ENCODE measurements around the gene ITGA8. TPM values are rescaled to one million over a fixed set of nuclear protein-coding genes. Genes with fewer than 3 reads are reported as not detected.

Gene ITGA8
- total RNA-seq, 1 experiment from 2014 or later, result not detected

- no peaks in the 10 kb centered on the region for H3K36me3 ChIP-seq (ENCODE audit: insufficient read depth, low read length, poor library complexity, severe bottlenecking)
- H3K9me3 ChIP-seq (ENCODE audit: low read depth, low read length, poor library complexity, severe bottlenecking), result no peaks in the 10 kb centered on the region
- BruUV-seq (replicated peaks), result no TSS peak
- H3K4me1 ChIP-seq (ENCODE audit: insufficient read depth, low read length, poor library complexity, severe bottlenecking), result no peaks in the 10 kb centered on the region
- H3K27me3 ChIP-seq (replicated peaks; ENCODE audit: insufficient read depth, low read depth, low read length, poor library complexity), result no peaks in the 10 kb centered on the region
- TF ChIP-seq CTCF (conservative IDR thresholded peaks at IDR 0.05; ENCODE audit: low read depth, low read length) (no peak), EZH2 (IDR thresholded peaks at IDR 0.05; ENCODE audit: borderline replicate concordance, low read depth, low read length, poor library complexity, severe bottlenecking) (no peak)
- intact Hi-C loops (cut with micrococcal nuclease; ENCODE audit: unreplicated experiment), result no loop called here
- no peak overlapping the region for H3K4me3 ChIP-seq (ENCODE audit: low read depth, low read length, poor library complexity, severe bottlenecking)
- ChIA-PET POLR2A (ENCODE audit: low non-redundant PET) (no interaction called here), CTCF (no interaction called here)
- no peak overlapping the region for H3K27ac ChIP-seq (ENCODE audit: low read depth, low read length, poor library complexity, severe bottlenecking)
- DNase-seq (ENCODE audit: low spot score), result no peak
Observed at GRCh38 chr10:15485027-15485426, 234.7 kb downstream of the ITGA8 start.

- H3K9me3 ChIP-seq (ENCODE audit: low read depth, low read length, poor library complexity, severe bottlenecking), result no peaks in the 10 kb centered on the region
- H3K27ac ChIP-seq (ENCODE audit: low read depth, low read length, poor library complexity, severe bottlenecking), result no peak overlapping the region
- TF ChIP-seq EZH2 (IDR thresholded peaks at IDR 0.05; ENCODE audit: borderline replicate concordance, low read depth, low read length, poor library complexity, severe bottlenecking), result no peak
- TF ChIP-seq CTCF (conservative IDR thresholded peaks at IDR 0.05; ENCODE audit: low read depth, low read length), result no peak
- BruUV-seq (replicated peaks), result no TSS peak
- no peak for DNase-seq (ENCODE audit: low spot score)
- ChIA-PET CTCF (no interaction called here), POLR2A (ENCODE audit: low non-redundant PET) (no interaction called here)
- no peaks in the 10 kb centered on the region for H3K36me3 ChIP-seq (ENCODE audit: insufficient read depth, low read length, poor library complexity, severe bottlenecking)
- H3K4me1 ChIP-seq (ENCODE audit: insufficient read depth, low read length, poor library complexity, severe bottlenecking), result no peaks in the 10 kb centered on the region
- intact Hi-C loops (cut with micrococcal nuclease; ENCODE audit: unreplicated experiment), result no loop called here
- H3K27me3 ChIP-seq (replicated peaks; ENCODE audit: insufficient read depth, low read depth, low read length, poor library complexity), result peaks cover 4% of the 10 kb centered on the region
- H3K4me3 ChIP-seq (ENCODE audit: low read depth, low read length, poor library complexity, severe bottlenecking), result no peak overlapping the region
Observed at GRCh38 chr10:15484128-15484527, 235.6 kb downstream of the ITGA8 start.

GRCh38 chr10:15483215-15484075 is 236.3 kb downstream of the ITGA8 start:
- H3K9me3 ChIP-seq (ENCODE audit: low read depth, low read length, poor library complexity, severe bottlenecking), result no peaks in the 10 kb centered on the region
- DNase-seq (ENCODE audit: low spot score), result no peak
- TF ChIP-seq EZH2 (IDR thresholded peaks at IDR 0.05; ENCODE audit: borderline replicate concordance, low read depth, low read length, poor library complexity, severe bottlenecking) (no peak), CTCF (conservative IDR thresholded peaks at IDR 0.05; ENCODE audit: low read depth, low read length) (no peak)
- POLR2A ChIA-PET (ENCODE audit: low non-redundant PET), result no interaction called here
- intact Hi-C loops (cut with micrococcal nuclease; ENCODE audit: unreplicated experiment), result no loop called here
- peaks cover 11% of the 10 kb centered on the region for H3K27me3 ChIP-seq (replicated peaks; ENCODE audit: insufficient read depth, low read depth, low read length, poor library complexity)
- CTCF ChIA-PET, result no interaction called here
- no peaks in the 10 kb centered on the region for H3K4me1 ChIP-seq (ENCODE audit: insufficient read depth, low read length, poor library complexity, severe bottlenecking)
- no peak overlapping the region for H3K4me3 ChIP-seq (ENCODE audit: low read depth, low read length, poor library complexity, severe bottlenecking)
- no peaks in the 10 kb centered on the region for H3K36me3 ChIP-seq (ENCODE audit: insufficient read depth, low read length, poor library complexity, severe bottlenecking)
- BruUV-seq (replicated peaks), result no TSS peak
- no peak overlapping the region for H3K27ac ChIP-seq (ENCODE audit: low read depth, low read length, poor library complexity, severe bottlenecking)
